GM21619 (cell line): ENCODE results near the gene SNX1.
"Not testable (repeated sequence)": the region's sequence is repeated elsewhere in the genome, so short reads cannot be mapped to it uniquely, and the experiment has no call there.

Experiments
- ATAC-seq: cut with Tn5 transposase; IDR thresholded peaks from one replicate; pipeline ENCODE4 v1.9.1; 2021; ENCODE audit not compliant: unreplicated experiment

Gene SNX1

GRCh38 chr15:64073496-64073895, 22.3 kb upstream of the SNX1 start:
- not testable (repeated sequence) for ATAC-seq

GRCh38 chr15:64082757-64083156, 13.0 kb upstream of the SNX1 start:
- ATAC-seq: no peak

GRCh38 chr15:64089543-64090280, 6.1 kb upstream of the SNX1 start:
- ATAC-seq: no peak

GRCh38 chr15:64090527-64090926, 5.3 kb upstream of the SNX1 start:
- no peak for ATAC-seq

GRCh38 chr15:64092075-64092820, 3.5 kb upstream of the SNX1 start:
- ATAC-seq: no peak

- no peak for ATAC-seq
Observed at GRCh38 chr15:64092864-64093626, 2.7 kb upstream of the SNX1 start.

GRCh38 chr15:64093627-64094417, 2.0 kb upstream of the SNX1 start, which contains the start of gene CIAO2A:
Gene CIAO2A (minus strand): TSS chr15:64093838. CDS start chr15:64093768, 70 bp downstream.
- ATAC-seq: peak; percentile 61

- no peak for ATAC-seq
Observed at GRCh38 chr15:64095431-64095794, 369 bp upstream of the SNX1 start.

GRCh38 chr15:64096668-64097384, 1.0 kb downstream of the SNX1 start:
- no peak for ATAC-seq

- ATAC-seq: no peak
Observed at GRCh38 chr15:64099379-64099778, 3.6 kb downstream of the SNX1 start.

GRCh38 chr15:64100958-64101357, 5.2 kb downstream of the SNX1 start:
- ATAC-seq: no peak

GRCh38 chr15:64102497-64102896, 6.7 kb downstream of the SNX1 start:
- ATAC-seq: no peak

- no peak for ATAC-seq
Observed at GRCh38 chr15:64105113-64105704, 9.4 kb downstream of the SNX1 start.

GRCh38 chr15:64107337-64107736, 11.6 kb downstream of the SNX1 start:
- ATAC-seq: no peak

GRCh38 chr15:64110108-64110701, 14.4 kb downstream of the SNX1 start:
- ATAC-seq: not testable (repeated sequence)

GRCh38 chr15:64110950-64111678, 15.3 kb downstream of the SNX1 start:
- ATAC-seq: no peak

- no peak for ATAC-seq
Observed at GRCh38 chr15:64111679-64112050, 15.9 kb downstream of the SNX1 start.

- ATAC-seq: no peak
Observed at GRCh38 chr15:64112073-64112772, 16.4 kb downstream of the SNX1 start.
